Lower leg skin (tissue), 3 donors: Measurements from ENCODE around the gene PLXNC1.

Source experiments
- POLR2A ChIP-seq, 2 donors: fragments of 450-650 bp; IDR thresholded peaks; one replicate each; pipeline ENCODE4 v1.6.1; 2016 to 2017; ENCODE audit warnings: antibody characterized with exemption in 2 of 2, mild to moderate bottlenecking in 1 of 2, moderate library complexity in 1 of 2
- TF ChIP-seq, protein P1 (sequence below), 3 donors: fragments of 450-650 bp; IDR thresholded peaks; one replicate each; pipeline ENCODE4 v1.5.1; 2016; ENCODE audit warnings: antibody characterized with exemption in 3 of 3, mild to moderate bottlenecking in 3 of 3, moderate library complexity in 2 of 3

DNA sequence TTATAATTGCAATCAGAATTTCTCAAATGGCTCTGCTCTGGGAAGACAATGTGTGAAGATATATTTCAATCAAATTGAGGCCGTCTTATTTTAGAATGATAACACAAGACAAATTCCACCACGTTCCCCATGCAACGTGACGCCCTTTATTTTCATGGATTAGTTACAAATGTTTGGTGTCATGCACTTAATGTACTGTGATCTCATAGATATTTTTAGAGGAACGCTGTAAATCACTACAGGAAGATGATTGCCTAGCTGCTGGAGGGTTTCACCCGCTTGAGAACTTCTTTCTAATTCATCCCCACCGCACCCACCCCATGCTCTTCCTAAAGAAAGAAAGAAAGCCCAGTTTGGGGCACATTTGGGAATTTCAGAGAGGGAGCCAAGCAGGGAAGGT is 117.2 kb downstream of the PLXNC1 start:
- TF ChIP-seq, protein P1, sequence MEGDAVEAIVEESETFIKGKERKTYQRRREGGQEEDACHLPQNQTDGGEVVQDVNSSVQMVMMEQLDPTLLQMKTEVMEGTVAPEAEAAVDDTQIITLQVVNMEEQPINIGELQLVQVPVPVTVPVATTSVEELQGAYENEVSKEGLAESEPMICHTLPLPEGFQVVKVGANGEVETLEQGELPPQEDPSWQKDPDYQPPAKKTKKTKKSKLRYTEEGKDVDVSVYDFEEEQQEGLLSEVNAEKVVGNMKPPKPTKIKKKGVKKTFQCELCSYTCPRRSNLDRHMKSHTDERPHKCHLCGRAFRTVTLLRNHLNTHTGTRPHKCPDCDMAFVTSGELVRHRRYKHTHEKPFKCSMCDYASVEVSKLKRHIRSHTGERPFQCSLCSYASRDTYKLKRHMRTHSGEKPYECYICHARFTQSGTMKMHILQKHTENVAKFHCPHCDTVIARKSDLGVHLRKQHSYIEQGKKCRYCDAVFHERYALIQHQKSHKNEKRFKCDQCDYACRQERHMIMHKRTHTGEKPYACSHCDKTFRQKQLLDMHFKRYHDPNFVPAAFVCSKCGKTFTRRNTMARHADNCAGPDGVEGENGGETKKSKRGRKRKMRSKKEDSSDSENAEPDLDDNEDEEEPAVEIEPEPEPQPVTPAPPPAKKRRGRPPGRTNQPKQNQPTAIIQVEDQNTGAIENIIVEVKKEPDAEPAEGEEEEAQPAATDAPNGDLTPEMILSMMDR (IDR thresholded peaks at IDR 0.05): no peak
- no peak for TF ChIP-seq POLR2A (IDR thresholded peaks at IDR 0.05)
